Measurements from ENCODE around the gene PKP3. TPM values are rescaled to one million over a fixed set of nuclear protein-coding genes. Genes with fewer than 3 reads are reported as not detected.
"Not testable (repeated sequence)": the region's sequence is repeated elsewhere in the genome, so short reads cannot be mapped to it uniquely, and the experiment has no call there.

Gene PKP3
- total and polyA plus RNA-seq, 3 experiments from 2014 or later: 1.1 TPM; not detected in 2

GRCh38 chr11:399731-400211 is 5.8 kb downstream of the PKP3 start:
- Mint-ChIP-seq H3K36me3 (no peaks in the 10 kb centered on the region), H3K27me3 (no peaks in the 10 kb centered on the region), H3K4me3 (no peak overlapping the region), H3K9me3 (no peaks in the 10 kb centered on the region), H3K27ac (peak overlapping the region in 1 of 8 donors; percentile 35), H3K4me1 (peaks cover 0 to 11% (median 0%) of the 10 kb centered on the region in 3 donors)
- Histone ChIP-seq H3K4me1 (ENCODE audit: insufficient read depth, low read length) (peaks cover 4% of the 10 kb centered on the region), H3K4me3 (ENCODE audit: low read length) (no peak overlapping the region), H3K27me3 (ENCODE audit: insufficient read depth, low read length, poor library complexity, severe bottlenecking) (no peaks in the 10 kb centered on the region), H3K36me3 (ENCODE audit: insufficient read depth, low read length) (no peaks in the 10 kb centered on the region), H3K9me3 (ENCODE audit: low read length) (no peaks in the 10 kb centered on the region), H3K27ac (ENCODE audit: low read depth, low read length) (no peak overlapping the region)
- POLR2A ChIA-PET: no interaction called here
- CTCF ChIA-PET: interaction anchor here (1.3 kb wide), 1 partner anchor 49 kb away, joined by 5 read pairs; no protein-coding TSS in a partner anchor
- DNase-seq: no peak

GRCh38 chr11:400241-400689 is 6.3 kb downstream of the PKP3 start:
- no peaks in the 10 kb centered on the region for H3K36me3 ChIP-seq (ENCODE audit: insufficient read depth, low read length)
- no peaks in the 10 kb centered on the region for H3K9me3 Mint-ChIP-seq
- H3K36me3 Mint-ChIP-seq: peaks cover 0 to under 1% (median 0%) of the 10 kb centered on the region in 3 donors
- POLR2A ChIA-PET: no interaction called here
- no peak overlapping the region for H3K27ac Mint-ChIP-seq
- H3K4me1 Mint-ChIP-seq: peaks cover 0 to 12% (median 1%) of the 10 kb centered on the region in 3 donors
- H3K27me3 Mint-ChIP-seq: no peaks in the 10 kb centered on the region
- H3K4me3 Mint-ChIP-seq: no peak overlapping the region
- no peak overlapping the region for H3K4me3 ChIP-seq (ENCODE audit: low read length)
- CTCF ChIA-PET: interaction anchor here (1.3 kb wide), 1 partner anchor 48 kb away, joined by 5 read pairs; no protein-coding TSS in a partner anchor
- no peaks in the 10 kb centered on the region for H3K9me3 ChIP-seq (ENCODE audit: low read length)
- no peak for DNase-seq
- no peaks in the 10 kb centered on the region for H3K27me3 ChIP-seq (ENCODE audit: insufficient read depth, low read length, poor library complexity, severe bottlenecking)
- H3K27ac ChIP-seq (ENCODE audit: low read depth, low read length): no peak overlapping the region
- peaks cover 4% of the 10 kb centered on the region for H3K4me1 ChIP-seq (ENCODE audit: insufficient read depth, low read length)

DNA sequence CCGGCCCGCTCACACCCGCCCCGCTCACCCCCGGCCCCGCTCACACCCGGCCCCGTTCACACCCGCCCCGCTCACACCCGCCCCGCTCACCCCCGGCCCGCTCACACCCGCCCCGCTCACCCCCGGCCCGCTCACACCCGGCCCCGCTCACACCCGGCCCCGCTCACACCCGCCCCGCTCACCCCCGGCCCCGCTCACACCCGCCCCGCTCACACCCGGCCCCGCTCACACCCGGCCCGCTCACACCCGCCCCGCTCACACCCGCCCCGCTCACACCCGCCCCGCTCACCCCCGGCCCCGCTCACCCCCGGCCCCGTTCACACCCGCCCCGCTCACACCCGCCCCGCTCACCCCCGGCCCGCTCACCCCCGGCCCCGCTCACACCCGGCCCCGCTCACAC is 7.2 kb downstream of the PKP3 start:
- DNase-seq; CTCF ChIA-PET; H3K36me3 Mint-ChIP-seq; H3K9me3 ChIP-seq (ENCODE audit: low read length); H3K4me3 Mint-ChIP-seq; H3K27ac Mint-ChIP-seq; H3K27me3 ChIP-seq (ENCODE audit: insufficient read depth, low read length, poor library complexity, severe bottlenecking); H3K9me3 Mint-ChIP-seq; H3K4me3 ChIP-seq (ENCODE audit: low read length); H3K36me3 ChIP-seq (ENCODE audit: insufficient read depth, low read length); H3K4me1 ChIP-seq (ENCODE audit: insufficient read depth, low read length); POLR2A ChIA-PET; H3K27ac ChIP-seq (ENCODE audit: low read depth, low read length); H3K27me3 Mint-ChIP-seq: not testable (repeated sequence)
- H3K4me1 Mint-ChIP-seq: peaks cover 0 to 16% (median 5%) of the 10 kb centered on the region in 3 donors

DNA sequence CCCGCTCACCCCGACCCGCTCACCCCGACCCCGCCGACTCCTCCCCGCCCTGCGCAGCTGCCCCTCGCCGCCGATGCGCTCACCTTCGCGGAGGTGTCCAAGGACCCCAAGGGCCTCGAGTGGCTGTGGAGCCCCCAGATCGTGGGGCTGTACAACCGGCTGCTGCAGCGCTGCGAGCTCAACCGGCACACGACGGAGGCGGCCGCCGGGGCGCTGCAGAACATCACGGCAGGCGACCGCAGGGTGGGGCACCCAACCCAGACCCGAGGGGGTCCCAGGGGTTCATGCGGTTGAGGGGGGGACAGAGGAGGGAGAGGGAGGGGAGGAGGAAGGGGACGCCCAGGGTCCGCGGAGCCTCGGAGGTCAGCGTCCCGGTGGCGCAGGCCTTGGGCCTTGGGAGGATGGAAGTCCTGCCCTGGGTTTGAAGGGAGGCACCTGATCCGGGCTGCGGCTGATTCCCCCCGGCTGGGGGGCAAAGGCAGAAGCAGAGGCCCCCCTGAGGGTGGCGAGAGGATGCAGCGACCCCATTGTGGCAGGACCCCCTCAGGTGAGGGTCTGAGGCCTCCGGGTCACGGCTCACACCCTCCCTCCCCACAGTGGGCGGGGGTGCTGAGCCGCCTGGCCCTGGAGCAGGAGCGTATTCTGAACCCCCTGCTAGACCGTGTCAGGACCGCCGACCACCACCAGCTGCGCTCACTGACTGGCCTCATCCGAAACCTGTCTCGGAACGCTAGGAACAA is 9.2 kb downstream of the PKP3 start:
- Histone ChIP-seq H3K4me3 (ENCODE audit: low read length) (no peak overlapping the region), H3K36me3 (ENCODE audit: insufficient read depth, low read length) (no peaks in the 10 kb centered on the region), H3K27me3 (ENCODE audit: insufficient read depth, low read length, poor library complexity, severe bottlenecking) (no peaks in the 10 kb centered on the region), H3K27ac (ENCODE audit: low read depth, low read length) (no peak overlapping the region), H3K4me1 (ENCODE audit: insufficient read depth, low read length) (peaks cover 19% of the 10 kb centered on the region), H3K9me3 (ENCODE audit: low read length) (no peaks in the 10 kb centered on the region)
- Mint-ChIP-seq H3K9me3 (no peaks in the 10 kb centered on the region), H3K36me3 (peaks cover 0 to 4% (median 0%) of the 10 kb centered on the region in 3 donors), H3K27me3 (no peaks in the 10 kb centered on the region), H3K4me1 (peaks cover 0 to 16% (median 12%) of the 10 kb centered on the region in 3 donors), H3K27ac (no peak overlapping the region), H3K4me3 (no peak overlapping the region)
- CTCF ChIA-PET: interaction anchor here (10.3 kb wide), 1 partner anchor 43 kb away, joined by 158 read pairs; the partner anchor contains the start of genes ANO9 and PTDSS2
- no peak for DNase-seq
- POLR2A ChIA-PET: interaction anchor here (0.9 kb wide), 1 partner anchor 9 kb away, joined by 3 read pairs; no protein-coding TSS in a partner anchor

DNA sequence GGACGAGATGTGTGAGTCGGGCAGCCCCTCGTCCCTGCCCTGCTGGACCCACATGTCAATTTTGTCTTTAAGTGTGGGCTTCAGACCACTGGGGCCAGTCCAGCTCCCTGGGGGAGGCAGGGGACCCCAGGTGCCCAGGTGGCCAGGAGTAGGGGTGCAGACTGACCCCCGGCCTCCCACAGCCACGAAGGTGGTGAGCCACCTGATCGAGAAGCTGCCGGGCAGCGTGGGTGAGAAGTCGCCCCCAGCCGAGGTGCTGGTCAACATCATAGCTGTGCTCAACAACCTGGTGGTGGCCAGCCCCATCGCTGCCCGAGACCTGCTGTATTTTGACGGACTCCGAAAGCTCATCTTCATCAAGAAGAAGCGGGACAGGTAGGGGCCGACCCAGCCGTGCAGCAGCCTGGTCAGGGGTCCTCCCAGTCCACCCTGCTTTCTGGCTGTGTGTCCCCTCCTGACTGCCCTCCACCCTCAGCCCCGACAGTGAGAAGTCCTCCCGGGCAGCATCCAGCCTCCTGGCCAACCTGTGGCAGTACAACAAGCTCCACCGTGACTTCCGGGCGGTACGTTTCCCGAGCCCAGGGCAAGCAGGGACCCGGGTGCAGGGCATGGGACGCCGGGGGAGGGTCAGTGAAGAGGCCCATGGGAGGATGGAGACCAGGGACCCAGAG is 9.9 kb downstream of the PKP3 start:
- no peaks in the 10 kb centered on the region for H3K36me3 ChIP-seq (ENCODE audit: insufficient read depth, low read length)
- ChIA-PET POLR2A (interaction anchor here (0.9 to 1.1 kb wide), 2 partner anchors 9 to 38 kb away, joined by 3 to 4 read pairs; no protein-coding TSS in a partner anchor), CTCF (interaction anchor here (10.3 kb wide), 1 partner anchor 43 kb away, joined by 158 read pairs; the partner anchor contains the start of genes ANO9 and PTDSS2)
- Mint-ChIP-seq H3K27me3 (no peaks in the 10 kb centered on the region), H3K9me3 (no peaks in the 10 kb centered on the region), H3K4me3 (no peak overlapping the region), H3K4me1 (peaks cover 0 to 21% (median 12%) of the 10 kb centered on the region in 3 donors), H3K27ac (peak overlapping the region in 1 of 8 donors; percentile 58), H3K36me3 (peaks cover 0 to 8% (median 0%) of the 10 kb centered on the region in 3 donors)
- H3K4me3 ChIP-seq (ENCODE audit: low read length): no peak overlapping the region
- no peaks in the 10 kb centered on the region for H3K27me3 ChIP-seq (ENCODE audit: insufficient read depth, low read length, poor library complexity, severe bottlenecking)
- no peak for DNase-seq
- H3K4me1 ChIP-seq (ENCODE audit: insufficient read depth, low read length): peaks cover 20% of the 10 kb centered on the region
- no peak overlapping the region for H3K27ac ChIP-seq (ENCODE audit: low read depth, low read length)
- no peaks in the 10 kb centered on the region for H3K9me3 ChIP-seq (ENCODE audit: low read length)

DNA sequence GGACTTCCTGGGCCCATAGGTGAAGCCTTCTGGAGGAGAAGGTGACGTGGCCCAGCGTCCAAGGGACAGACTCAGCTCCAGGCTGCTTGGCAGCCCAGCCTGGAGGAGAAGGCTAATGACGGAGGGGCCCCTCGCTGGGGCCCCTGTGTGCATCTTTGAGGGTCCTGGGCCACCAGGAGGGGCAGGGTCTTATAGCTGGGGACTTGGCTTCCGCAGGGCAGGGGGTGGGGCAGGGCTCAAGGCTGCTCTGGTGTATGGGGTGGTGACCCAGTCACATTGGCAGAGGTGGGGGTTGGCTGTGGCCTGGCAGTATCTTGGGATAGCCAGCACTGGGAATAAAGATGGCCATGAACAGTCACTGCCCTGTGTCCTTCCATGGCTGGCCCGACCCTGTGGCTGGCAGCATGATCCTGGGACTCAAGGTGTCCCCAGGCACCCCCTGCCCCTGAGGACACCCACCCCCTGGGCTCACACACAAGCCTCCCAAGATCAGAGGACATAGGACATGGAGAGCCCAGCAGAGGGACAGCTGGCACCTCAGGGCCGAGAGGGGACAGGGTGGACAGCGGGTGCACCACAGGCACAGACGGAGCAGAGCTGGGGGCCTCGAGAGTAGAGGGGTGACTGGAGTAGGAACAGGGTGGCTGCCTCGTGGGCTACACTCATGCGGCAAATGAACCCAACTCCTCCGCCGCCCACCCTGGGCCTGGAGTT is 10.7 kb downstream of the PKP3 start:
- Histone ChIP-seq H3K4me3 (ENCODE audit: low read length) (no peak overlapping the region), H3K36me3 (ENCODE audit: insufficient read depth, low read length) (no peaks in the 10 kb centered on the region), H3K9me3 (ENCODE audit: low read length) (no peaks in the 10 kb centered on the region), H3K27me3 (ENCODE audit: insufficient read depth, low read length, poor library complexity, severe bottlenecking) (no peaks in the 10 kb centered on the region), H3K4me1 (ENCODE audit: insufficient read depth, low read length) (peaks cover 20% of the 10 kb centered on the region), H3K27ac (ENCODE audit: low read depth, low read length) (no peak overlapping the region)
- CTCF ChIA-PET: interaction anchor here (1.1 to 10.3 kb wide), 2 partner anchors 42 to 156 kb away, joined by 3 to 158 read pairs; partner anchors contain the start of genes ANO9 and PTDSS2
- Mint-ChIP-seq H3K4me3 (no peak overlapping the region), H3K27me3 (no peaks in the 10 kb centered on the region), H3K9me3 (no peaks in the 10 kb centered on the region), H3K36me3 (peaks cover 0 to 16% (median 0%) of the 10 kb centered on the region in 3 donors), H3K4me1 (peaks cover 0 to 29% (median 12%) of the 10 kb centered on the region in 3 donors), H3K27ac (peak overlapping the region in 2 of 8 donors; percentile 71 to 89)
- no peak for DNase-seq
- POLR2A ChIA-PET: interaction anchor here (0.6 to 3.3 kb wide), 5 partner anchors 8 to 138 kb away, joined by 3 to 62 read pairs (median 8); partner anchors contain the start of genes PTDSS2 and SIGIRR

GRCh38 chr11:405323-405953 is 11.4 kb downstream of the PKP3 start:
- no peaks in the 10 kb centered on the region for H3K36me3 ChIP-seq (ENCODE audit: insufficient read depth, low read length)
- ChIA-PET POLR2A (interaction anchor here (0.5 to 3.3 kb wide), 11 partner anchors 9 to 290 kb away, joined by 3 to 62 read pairs (median 7); partner anchors contain the start of genes ANO9, BET1L, DEAF1 and PSMD13), CTCF (interaction anchor here (0.6 to 10.3 kb wide), 6 partner anchors 11 to 157 kb away, joined by 3 to 158 read pairs (median 8); partner anchors contain the start of genes ANO9, PTDSS2 and SIGIRR)
- no peaks in the 10 kb centered on the region for H3K27me3 ChIP-seq (ENCODE audit: insufficient read depth, low read length, poor library complexity, severe bottlenecking)
- DNase-seq: no peak
- no peaks in the 10 kb centered on the region for H3K9me3 ChIP-seq (ENCODE audit: low read length)
- peaks cover 20% of the 10 kb centered on the region for H3K4me1 ChIP-seq (ENCODE audit: insufficient read depth, low read length)
- H3K27me3 Mint-ChIP-seq: no peaks in the 10 kb centered on the region
- H3K4me3 ChIP-seq (ENCODE audit: low read length): no peak overlapping the region
- no peak overlapping the region for H3K27ac ChIP-seq (ENCODE audit: low read depth, low read length)
- peak overlapping the region in 6 of 8 donors; percentile 38 to 92 (median 79) for H3K27ac Mint-ChIP-seq
- H3K4me3 Mint-ChIP-seq: peak overlapping the region in 3 of 7 donors; percentile 15 to 46 (median 28)
- H3K9me3 Mint-ChIP-seq: no peaks in the 10 kb centered on the region
- H3K36me3 Mint-ChIP-seq: peaks cover 0 to 18% (median 0%) of the 10 kb centered on the region in 3 donors
- peaks cover 0 to 32% (median 12%) of the 10 kb centered on the region in 3 donors for H3K4me1 Mint-ChIP-seq
